Measurements from ENCODE around the gene HS6ST2.

The HS6ST2 gene

DNA sequence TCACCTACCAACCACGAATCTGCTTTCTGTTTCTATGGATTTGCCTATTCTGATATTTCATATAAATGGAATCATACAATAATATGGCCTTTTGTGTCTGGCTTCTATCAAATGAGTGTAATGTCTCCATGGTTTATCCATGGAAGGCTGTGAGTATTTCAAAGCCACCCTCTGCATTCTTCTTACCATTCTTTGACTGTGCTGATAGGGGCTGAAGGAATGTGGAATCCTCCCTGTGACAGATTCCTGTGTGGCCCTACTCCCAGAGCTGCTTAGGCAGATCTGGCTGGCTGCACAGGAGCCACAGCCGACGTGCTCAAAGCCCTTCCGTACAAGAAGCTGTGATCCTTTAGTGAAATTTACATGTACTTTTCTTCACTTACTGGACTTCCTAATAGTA, 163.2 kb downstream of the HS6ST2 start:
- TF ChIP-seq, protein P1, sequence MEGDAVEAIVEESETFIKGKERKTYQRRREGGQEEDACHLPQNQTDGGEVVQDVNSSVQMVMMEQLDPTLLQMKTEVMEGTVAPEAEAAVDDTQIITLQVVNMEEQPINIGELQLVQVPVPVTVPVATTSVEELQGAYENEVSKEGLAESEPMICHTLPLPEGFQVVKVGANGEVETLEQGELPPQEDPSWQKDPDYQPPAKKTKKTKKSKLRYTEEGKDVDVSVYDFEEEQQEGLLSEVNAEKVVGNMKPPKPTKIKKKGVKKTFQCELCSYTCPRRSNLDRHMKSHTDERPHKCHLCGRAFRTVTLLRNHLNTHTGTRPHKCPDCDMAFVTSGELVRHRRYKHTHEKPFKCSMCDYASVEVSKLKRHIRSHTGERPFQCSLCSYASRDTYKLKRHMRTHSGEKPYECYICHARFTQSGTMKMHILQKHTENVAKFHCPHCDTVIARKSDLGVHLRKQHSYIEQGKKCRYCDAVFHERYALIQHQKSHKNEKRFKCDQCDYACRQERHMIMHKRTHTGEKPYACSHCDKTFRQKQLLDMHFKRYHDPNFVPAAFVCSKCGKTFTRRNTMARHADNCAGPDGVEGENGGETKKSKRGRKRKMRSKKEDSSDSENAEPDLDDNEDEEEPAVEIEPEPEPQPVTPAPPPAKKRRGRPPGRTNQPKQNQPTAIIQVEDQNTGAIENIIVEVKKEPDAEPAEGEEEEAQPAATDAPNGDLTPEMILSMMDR (IDR thresholded peaks at IDR 0.05; ENCODE audit: control insufficient read depth, insufficient read depth, low read depth, low read length, missing control alignments), result no peak
- no peak overlapping the region for H3K4me3 ChIP-seq (ENCODE audit: control insufficient read depth, low read depth, low read length)
- no peak for DNase-seq (ENCODE audit: low read depth)

DNA sequence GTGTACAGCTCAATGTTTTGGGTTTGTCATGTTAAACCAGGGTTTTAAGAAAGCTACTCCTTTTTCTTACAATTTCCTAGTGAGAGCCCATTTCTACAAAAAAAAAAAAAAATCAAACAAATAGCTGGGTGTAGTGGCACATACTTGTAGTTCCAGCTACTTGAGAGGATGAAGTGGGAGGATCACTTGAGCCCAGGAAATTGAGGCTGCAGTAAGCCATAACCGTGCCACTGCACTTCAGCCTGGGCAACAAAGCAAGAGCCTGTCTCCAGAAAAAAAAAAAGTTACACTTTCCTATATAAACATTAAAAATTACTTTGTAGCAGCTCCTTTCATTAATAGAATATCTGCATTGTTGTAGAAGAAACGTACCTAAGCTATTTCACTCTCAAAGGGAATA, 166.7 kb downstream of the HS6ST2 start:
- TF ChIP-seq, protein P1 (IDR thresholded peaks at IDR 0.05; ENCODE audit: control insufficient read depth, insufficient read depth, low read depth, low read length, missing control alignments), result no peak
- no peak for DNase-seq (ENCODE audit: low read depth)
- H3K4me3 ChIP-seq (ENCODE audit: control insufficient read depth, low read depth, low read length), result no peak overlapping the region

DNA sequence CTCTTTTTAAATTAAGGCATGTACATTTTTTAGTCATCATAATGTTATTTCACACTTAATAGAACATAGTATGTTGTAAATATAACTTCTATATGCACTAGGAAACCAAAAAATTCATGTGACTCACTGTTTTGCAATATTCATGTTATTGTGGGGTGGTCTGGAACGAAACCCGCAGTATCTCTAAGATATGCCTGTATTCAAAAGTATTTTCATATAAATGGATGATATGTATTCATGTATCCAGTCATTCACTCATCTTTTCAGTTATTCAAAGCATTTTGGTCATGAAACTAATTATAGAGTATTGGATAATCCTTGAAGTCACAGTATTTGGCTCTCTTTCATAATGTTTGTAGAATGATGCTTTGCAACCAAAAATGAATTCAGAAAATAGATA, 168.1 kb downstream of the HS6ST2 start:
- no peak for DNase-seq (ENCODE audit: low read depth)
- TF ChIP-seq, protein P1 (IDR thresholded peaks at IDR 0.05; ENCODE audit: control insufficient read depth, insufficient read depth, low read depth, low read length, missing control alignments), result no peak
- H3K4me3 ChIP-seq (ENCODE audit: control insufficient read depth, low read depth, low read length), result no peak overlapping the region

DNA sequence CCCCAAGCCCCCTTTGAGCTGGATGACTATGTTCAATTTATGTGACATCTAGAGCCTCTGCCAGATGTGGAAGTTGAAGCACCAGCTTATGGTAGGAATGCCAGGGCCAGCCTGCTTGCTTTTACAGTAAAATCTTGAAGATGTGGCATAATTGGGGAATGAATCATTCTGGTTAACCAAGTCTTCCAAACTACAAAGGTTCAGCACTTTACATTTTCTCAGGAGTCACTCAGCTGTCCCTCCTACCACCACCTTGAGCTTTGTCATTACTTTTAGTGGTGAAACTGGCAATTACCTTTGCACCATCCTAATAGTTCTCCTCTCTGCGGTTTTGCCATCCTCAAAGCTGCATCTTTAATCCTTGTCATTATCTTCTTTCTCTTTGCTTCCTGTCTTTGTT, 172.2 kb downstream of the HS6ST2 start:
- TF ChIP-seq, protein P1 (IDR thresholded peaks at IDR 0.05; ENCODE audit: control insufficient read depth, insufficient read depth, low read depth, low read length, missing control alignments), result no peak
- no peak overlapping the region for H3K4me3 ChIP-seq (ENCODE audit: control insufficient read depth, low read depth, low read length)
- no peak for DNase-seq (ENCODE audit: low read depth)

DNA sequence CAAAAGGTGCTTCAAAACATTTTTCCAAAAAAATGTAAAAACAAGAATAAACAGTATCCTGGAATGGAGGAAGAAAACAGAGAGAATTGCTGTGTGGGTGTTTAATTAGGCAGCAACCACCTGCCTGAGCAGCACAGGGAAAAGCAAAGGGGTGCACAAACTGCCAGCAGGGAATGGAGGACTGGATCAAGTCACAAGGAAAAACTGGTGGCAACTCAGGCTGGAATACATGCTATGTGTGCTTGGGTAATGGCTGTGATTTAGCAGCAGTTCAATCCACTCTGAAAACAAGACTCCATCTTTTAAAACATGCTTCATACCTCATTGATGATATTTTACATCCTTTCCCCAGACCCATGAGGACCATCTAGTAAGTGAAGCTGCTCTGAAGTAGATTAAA, 179.5 kb downstream of the HS6ST2 start:
- TF ChIP-seq, protein P1 (IDR thresholded peaks at IDR 0.05; ENCODE audit: control insufficient read depth, insufficient read depth, low read depth, low read length, missing control alignments), result no peak
- no peak for DNase-seq (ENCODE audit: low read depth)
- no peak overlapping the region for H3K4me3 ChIP-seq (ENCODE audit: control insufficient read depth, low read depth, low read length)

DNA sequence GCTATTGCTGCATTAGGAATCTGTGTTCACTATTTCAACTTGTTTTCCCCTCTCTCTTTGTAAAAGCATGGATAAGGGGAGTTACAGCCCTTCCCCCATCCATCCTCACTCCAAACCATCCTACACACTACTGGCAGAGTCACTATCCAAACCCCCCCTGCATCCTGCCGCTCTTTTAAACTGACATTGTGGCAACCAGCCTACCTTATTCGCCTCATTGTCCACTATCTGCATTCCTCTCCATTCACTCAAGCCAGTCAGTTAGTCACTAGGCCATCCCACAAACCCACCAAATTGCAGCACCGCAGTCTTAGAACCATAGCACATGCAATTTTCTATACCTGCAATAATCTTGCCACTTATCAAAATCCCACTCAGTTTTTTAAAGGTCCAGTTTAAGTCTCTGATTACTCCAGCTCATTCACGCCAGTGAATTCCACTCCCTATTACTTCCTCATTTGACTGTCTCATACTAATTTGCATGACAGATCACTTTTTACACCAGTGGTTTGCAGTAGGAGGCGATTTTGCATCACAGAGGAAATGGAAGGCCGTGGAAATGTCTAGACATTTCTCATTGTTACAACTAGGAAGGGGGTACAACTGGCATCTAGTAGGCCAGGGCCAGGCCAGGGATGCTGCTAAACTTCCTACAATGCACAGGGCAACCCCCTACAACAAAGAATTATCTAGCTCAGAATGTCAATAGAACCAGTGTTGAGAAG, 181.8 kb downstream of the HS6ST2 start:
- TF ChIP-seq, protein P1 (IDR thresholded peaks at IDR 0.05; ENCODE audit: control insufficient read depth, insufficient read depth, low read depth, low read length, missing control alignments), result no peak
- H3K4me3 ChIP-seq (ENCODE audit: control insufficient read depth, low read depth, low read length), result no peak overlapping the region
- no peak for DNase-seq (ENCODE audit: low read depth)
